NCI-H446 treated with DMSO at 0.1 percent for 48 hours (cell line): ENCODE data around the gene DGKA.

Experiments
- DNase-seq: peaks from one replicate; lab custom pipeline; 2025; lab: John Stamatoyannopoulos, UW

The DGKA gene

GRCh38 chr12:55931780-55932550 lies 1.0 kb downstream of the DGKA start:
- no peak for DNase-seq

- no peak for DNase-seq
Observed at GRCh38 chr12:55932551-55932910, 1.6 kb downstream of the DGKA start.

GRCh38 chr12:55933169-55933798 lies 2.3 kb downstream of the DGKA start:
- no peak for DNase-seq

GRCh38 chr12:55933799-55934742 lies 3.1 kb downstream of the DGKA start:
- no peak for DNase-seq

- no peak for DNase-seq
Observed at GRCh38 chr12:55934773-55935172, 3.8 kb downstream of the DGKA start.

GRCh38 chr12:55935738-55936151 lies 4.8 kb downstream of the DGKA start:
- no peak for DNase-seq

- DNase-seq: no peak
Observed at GRCh38 chr12:55937981-55938380, 7.0 kb downstream of the DGKA start.

GRCh38 chr12:55938826-55939501 lies 8.0 kb downstream of the DGKA start:
- DNase-seq: no peak

GRCh38 chr12:55940065-55940732 lies 9.2 kb downstream of the DGKA start:
- peak; percentile 36 for DNase-seq

- no peak for DNase-seq
Observed at GRCh38 chr12:55942055-55942454, 11.1 kb downstream of the DGKA start.

- DNase-seq: no peak
Observed at GRCh38 chr12:55942577-55943136, 11.7 kb downstream of the DGKA start.

GRCh38 chr12:55946553-55946952 lies 15.6 kb downstream of the DGKA start:
- DNase-seq: no peak

GRCh38 chr12:55955344-55955743 lies 24.4 kb downstream of the DGKA start:
- DNase-seq: no peak

- DNase-seq: no peak
Observed at GRCh38 chr12:55955800-55956508, 25.0 kb downstream of the DGKA start.

- DNase-seq: no peak
Observed at GRCh38 chr12:55957106-55957859, 26.3 kb downstream of the DGKA start.

- DNase-seq: no peak
Observed at GRCh38 chr12:55963760-55964159, 32.8 kb downstream of the DGKA start.

- DNase-seq: no peak
Observed at GRCh38 chr12:55965240-55965639, 34.3 kb downstream of the DGKA start.

GRCh38 chr12:55965941-55966407 lies 35.0 kb downstream of the DGKA start, which contains the start of gene PMEL:
Gene PMEL, minus strand, starts transcription at chr12:55966042. Its CDS starts 31 bp downstream, at chr12:55966011.
- no peak for DNase-seq
